Measurements from ENCODE around the gene FOXP2.

FOXP2 gene

GRCh38 chr7:114402876-114403635, 11.6 kb upstream of the FOXP2 start:
- H3K4me1 ChIP-seq (ENCODE audit: control insufficient read depth, insufficient read depth, low read length): peaks cover 11% of the 10 kb centered on the region
- no peak overlapping the region for H3K4me3 ChIP-seq (ENCODE audit: low read depth, low read length)

DNA sequence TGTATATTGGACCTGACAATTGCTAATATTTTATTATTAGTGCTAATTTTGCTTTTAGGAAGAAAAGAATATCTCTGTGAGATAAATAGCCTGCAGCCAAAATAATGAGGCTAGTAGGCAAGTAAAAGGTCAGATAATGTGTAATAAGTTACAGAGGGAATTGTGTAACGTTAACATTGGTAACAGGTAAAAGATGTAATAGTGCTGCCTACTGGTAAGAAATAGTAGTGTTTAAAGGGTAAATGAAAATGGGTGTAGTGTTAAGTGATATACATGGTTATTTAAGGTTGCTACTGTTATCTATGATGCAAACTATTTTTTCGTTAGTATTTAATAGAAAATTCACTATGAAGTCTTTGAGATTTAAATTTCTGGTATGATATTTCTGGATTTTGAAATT, 9.2 kb upstream of the FOXP2 start:
- TF ChIP-seq ZNF423 (tag by site-specific recombination; IDR thresholded peaks at IDR 0.05) (no peak), ZNF660 (tag by site-specific recombination; IDR thresholded peaks at IDR 0.05) (0 out of 2 replicates have a peak, but pooled peaks have one; percentile 42), REPIN1 (tag by site-specific recombination; IDR thresholded peaks at IDR 0.05; ENCODE audit: low read depth) (peak; percentile 57; the same call in 1 of the 2 replicates), SCRT2 (tag by site-specific recombination; IDR thresholded peaks at IDR 0.05) (peak; percentile 85), ZNF654 (tag by site-specific recombination; IDR thresholded peaks at IDR 0.05; ENCODE audit: low read depth) (peak; percentile 87)
- POLR2A ChIA-PET: no interaction called here
- CTCF ChIA-PET: no interaction called here
- H3K4me1 ChIP-seq (ENCODE audit: control insufficient read depth, insufficient read depth, low read length): peaks cover 11% of the 10 kb centered on the region
- no peak overlapping the region for H3K4me3 ChIP-seq (ENCODE audit: low read depth, low read length)
- H3K9me3 ChIP-seq (ENCODE audit: control insufficient read depth, insufficient read depth, low read depth, low read length): no peaks in the 10 kb centered on the region
- H3K27ac ChIP-seq (ENCODE audit: extremely low read depth, low read depth, low read length): no peak overlapping the region
- H3K36me3 ChIP-seq (ENCODE audit: control insufficient read depth in 2 of 2, insufficient read depth in 1 of 2, low read length in 2 of 2): no peaks in the 10 kb centered on the region

More at GRCh38 chr7:114402876-114403635, 11.6 kb upstream of the FOXP2 start:
- no peaks in the 10 kb centered on the region for H3K9me3 ChIP-seq (ENCODE audit: control insufficient read depth, insufficient read depth, low read depth, low read length)
- no peaks in the 10 kb centered on the region for H3K36me3 ChIP-seq (ENCODE audit: control insufficient read depth in 2 of 2, insufficient read depth in 1 of 2, low read length in 2 of 2)
- no peak for TF ChIP-seq ZNF366 (tag by site-specific recombination; conservative IDR thresholded peaks at IDR 0.05)
- TF ChIP-seq, protein P1, sequence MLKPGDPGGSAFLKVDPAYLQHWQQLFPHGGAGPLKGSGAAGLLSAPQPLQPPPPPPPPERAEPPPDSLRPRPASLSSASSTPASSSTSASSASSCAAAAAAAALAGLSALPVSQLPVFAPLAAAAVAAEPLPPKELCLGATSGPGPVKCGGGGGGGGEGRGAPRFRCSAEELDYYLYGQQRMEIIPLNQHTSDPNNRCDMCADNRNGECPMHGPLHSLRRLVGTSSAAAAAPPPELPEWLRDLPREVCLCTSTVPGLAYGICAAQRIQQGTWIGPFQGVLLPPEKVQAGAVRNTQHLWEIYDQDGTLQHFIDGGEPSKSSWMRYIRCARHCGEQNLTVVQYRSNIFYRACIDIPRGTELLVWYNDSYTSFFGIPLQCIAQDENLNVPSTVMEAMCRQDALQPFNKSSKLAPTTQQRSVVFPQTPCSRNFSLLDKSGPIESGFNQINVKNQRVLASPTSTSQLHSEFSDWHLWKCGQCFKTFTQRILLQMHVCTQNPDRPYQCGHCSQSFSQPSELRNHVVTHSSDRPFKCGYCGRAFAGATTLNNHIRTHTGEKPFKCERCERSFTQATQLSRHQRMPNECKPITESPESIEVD (tag by site-specific recombination; IDR thresholded peaks at IDR 0.05): peak; percentile 38; the same call in 1 of the 2 replicates
- CTCF ChIA-PET: interaction anchor here (0.6 to 1.4 kb wide), 3 partner anchors 260 to 312 kb away, joined by 3 to 9 read pairs (median 3); no protein-coding TSS in a partner anchor
- H3K27ac ChIP-seq (ENCODE audit: extremely low read depth, low read depth, low read length): no peak overlapping the region
- POLR2A ChIA-PET: interaction anchor here (0.5 kb wide), 1 partner anchor 69 kb away, joined by 3 read pairs; no protein-coding TSS in a partner anchor

GRCh38 chr7:114409750-114410149, 4.9 kb upstream of the FOXP2 start:
- no peak overlapping the region for H3K27ac ChIP-seq (ENCODE audit: extremely low read depth, low read depth, low read length)
- CTCF ChIA-PET: no interaction called here
- TF ChIP-seq, protein P2, sequence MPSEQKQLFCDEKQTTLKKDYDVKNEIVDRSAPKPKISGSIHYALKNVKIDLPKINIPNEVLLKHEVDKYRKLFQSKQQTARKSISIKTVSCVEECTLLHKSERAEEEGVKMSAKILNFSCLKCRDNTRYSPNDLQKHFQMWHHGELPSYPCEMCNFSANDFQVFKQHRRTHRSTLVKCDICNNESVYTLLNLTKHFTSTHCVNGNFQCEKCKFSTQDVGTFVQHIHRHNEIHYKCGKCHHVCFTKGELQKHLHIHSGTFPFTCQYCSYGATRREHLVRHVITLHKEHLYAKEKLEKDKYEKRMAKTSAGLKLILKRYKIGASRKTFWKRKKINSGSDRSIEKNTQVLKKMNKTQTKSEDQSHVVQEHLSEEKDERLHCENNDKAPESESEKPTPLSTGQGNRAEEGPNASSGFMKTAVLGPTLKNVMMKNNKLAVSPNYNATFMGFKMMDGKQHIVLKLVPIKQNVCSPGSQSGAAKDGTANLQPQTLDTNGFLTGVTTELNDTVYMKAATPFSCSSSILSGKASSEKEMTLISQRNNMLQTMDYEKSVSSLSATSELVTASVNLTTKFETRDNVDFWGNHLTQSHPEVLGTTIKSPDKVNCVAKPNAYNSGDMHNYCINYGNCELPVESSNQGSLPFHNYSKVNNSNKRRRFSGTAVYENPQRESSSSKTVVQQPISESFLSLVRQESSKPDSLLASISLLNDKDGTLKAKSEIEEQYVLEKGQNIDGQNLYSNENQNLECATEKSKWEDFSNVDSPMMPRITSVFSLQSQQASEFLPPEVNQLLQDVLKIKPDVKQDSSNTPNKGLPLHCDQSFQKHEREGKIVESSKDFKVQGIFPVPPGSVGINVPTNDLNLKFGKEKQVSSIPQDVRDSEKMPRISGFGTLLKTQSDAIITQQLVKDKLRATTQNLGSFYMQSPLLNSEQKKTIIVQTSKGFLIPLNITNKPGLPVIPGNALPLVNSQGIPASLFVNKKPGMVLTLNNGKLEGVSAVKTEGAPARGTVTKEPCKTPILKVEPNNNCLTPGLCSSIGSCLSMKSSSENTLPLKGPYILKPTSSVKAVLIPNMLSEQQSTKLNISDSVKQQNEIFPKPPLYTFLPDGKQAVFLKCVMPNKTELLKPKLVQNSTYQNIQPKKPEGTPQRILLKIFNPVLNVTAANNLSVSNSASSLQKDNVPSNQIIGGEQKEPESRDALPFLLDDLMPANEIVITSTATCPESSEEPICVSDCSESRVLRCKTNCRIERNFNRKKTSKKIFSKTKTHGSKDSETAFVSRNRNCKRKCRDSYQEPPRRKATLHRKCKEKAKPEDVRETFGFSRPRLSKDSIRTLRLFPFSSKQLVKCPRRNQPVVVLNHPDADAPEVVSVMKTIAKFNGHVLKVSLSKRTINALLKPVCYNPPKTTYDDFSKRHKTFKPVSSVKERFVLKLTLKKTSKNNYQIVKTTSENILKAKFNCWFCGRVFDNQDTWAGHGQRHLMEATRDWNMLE (tag by site-specific recombination; conservative IDR thresholded peaks at IDR 0.05; ENCODE audit: low read depth): no peak
- no peak for TF ChIP-seq HOXD13 (CRISPR knock-in tag; IDR thresholded peaks at IDR 0.05; ENCODE audit: borderline replicate concordance)
- no peak for TF ChIP-seq YY1 (tag by site-specific recombination; IDR thresholded peaks at IDR 0.05)
- TF ChIP-seq KLF8 (tag by site-specific recombination; IDR thresholded peaks at IDR 0.05): no peak
- no peak for TF ChIP-seq ZBTB20 (tag by site-specific recombination; IDR thresholded peaks at IDR 0.05)
- no peak for TF ChIP-seq ZNF555 (tag by site-specific recombination; conservative IDR thresholded peaks at IDR 0.05)
- no peak for TF ChIP-seq GLIS1 (tag by site-specific recombination; IDR thresholded peaks at IDR 0.05)
- no peak for TF ChIP-seq ZNF549 (tag by site-specific recombination; IDR thresholded peaks at IDR 0.05)
- TF ChIP-seq ZNF292 (tag by site-specific recombination; IDR thresholded peaks at IDR 0.05; ENCODE audit: borderline replicate concordance, low read depth): no peak
- no peak for TF ChIP-seq ZNF768 (tag by site-specific recombination; IDR thresholded peaks at IDR 0.05)
- TF ChIP-seq ZNF837 (tag by site-specific recombination; IDR thresholded peaks at IDR 0.05): no peak
- TF ChIP-seq ZNF449 (tag by site-specific recombination; IDR thresholded peaks at IDR 0.05): no peak
- peaks cover 20% of the 10 kb centered on the region for H3K4me1 ChIP-seq (ENCODE audit: control insufficient read depth, insufficient read depth, low read length)
- POLR2A ChIA-PET: no interaction called here
- H3K4me3 ChIP-seq (ENCODE audit: low read depth, low read length): no peak overlapping the region
- no peaks in the 10 kb centered on the region for H3K9me3 ChIP-seq (ENCODE audit: control insufficient read depth, insufficient read depth, low read depth, low read length)
- no peaks in the 10 kb centered on the region for H3K36me3 ChIP-seq (ENCODE audit: control insufficient read depth in 2 of 2, insufficient read depth in 1 of 2, low read length in 2 of 2)

Data from HEK293 (cell line).